ENCODE data around the gene PCDHGC5.

The PCDHGC5 gene
- total RNA-seq: 0 to 0.22 (median 0.12) reads per million in 18 experiments

GRCh38 chr5:141488591-141489561, at the start of gene PCDHGC5:
Gene PCDHGC5 (plus strand): TSS chr5:141489081. CDS start chr5:141489241, 160 bp downstream.
- no peak for DNase-seq

- DNase-seq: no peak
Measured at GRCh38 chr5:141439411-141440141, 49.3 kb upstream of the PCDHGC5 start.

GRCh38 chr5:141440341-141440740, 48.5 kb upstream of the PCDHGC5 start:
- no peak for DNase-seq

GRCh38 chr5:141441571-141442170, 47.2 kb upstream of the PCDHGC5 start:
- no peak for DNase-seq

- no peak for DNase-seq
Measured at GRCh38 chr5:141465351-141465750, 23.5 kb upstream of the PCDHGC5 start.

- DNase-seq: peak; percentile 65 to 84
Measured at GRCh38 chr5:141475625-141476131, 13.2 kb upstream of the PCDHGC5 start, which contains the start of gene PCDHGC3. Gene PCDHGC3 (plus strand): TSS chr5:141475966. CDS start chr5:141476117, 151 bp downstream.

- DNase-seq: peak; percentile 21 to 51
Measured at GRCh38 chr5:141476132-141476911, 12.6 kb upstream of the PCDHGC5 start.

- no peak for DNase-seq
Measured at GRCh38 chr5:141477044-141477575, 11.8 kb upstream of the PCDHGC5 start.

- no peak for DNase-seq
Measured at GRCh38 chr5:141477815-141478214, 11.1 kb upstream of the PCDHGC5 start.

- no peak for DNase-seq
Measured at GRCh38 chr5:141478321-141478945, 10.4 kb upstream of the PCDHGC5 start.

- DNase-seq: peak; percentile 28 to 50
Measured at GRCh38 chr5:141479776-141480175, 9.1 kb upstream of the PCDHGC5 start.

- DNase-seq: no peak
Measured at GRCh38 chr5:141483902-141484301, 5.0 kb upstream of the PCDHGC5 start.

GRCh38 chr5:141484310-141484640, 4.6 kb upstream of the PCDHGC5 start:
- no peak for DNase-seq

GRCh38 chr5:141484641-141485311, 4.1 kb upstream of the PCDHGC5 start, which contains the start of gene PCDHGC4:
Gene PCDHGC4 (plus strand): TSS chr5:141485030. CDS start chr5:141485174, 144 bp downstream.
- DNase-seq: no peak

- no peak for DNase-seq
Measured at GRCh38 chr5:141485321-141486055, 3.4 kb upstream of the PCDHGC5 start.

GRCh38 chr5:141486091-141486490, 2.8 kb upstream of the PCDHGC5 start:
- no peak for DNase-seq

GRCh38 chr5:141487131-141487530, 1.8 kb upstream of the PCDHGC5 start:
- DNase-seq: no peak

GRCh38 chr5:141489841-141490240, 960 bp downstream of the PCDHGC5 start:
- DNase-seq: no peak

- no peak for DNase-seq
Measured at GRCh38 chr5:141490271-141490670, 1.4 kb downstream of the PCDHGC5 start.

GRCh38 chr5:141490771-141491170, 1.9 kb downstream of the PCDHGC5 start:
- no peak for DNase-seq
